Neutrophil (primary cell): Measurements from ENCODE around the gene PCDHB16.
"Not testable (repeated sequence)": the region's sequence is repeated elsewhere in the genome, so short reads cannot be mapped to it uniquely, and the experiment has no call there.

Experiments
- H3K27ac ChIP-seq: fragments of 200-600 bp; sonication (generic); 2 replicates; pipeline ENCODE4 v1.5.1; 2016; ENCODE audit warnings: mild to moderate bottlenecking, moderate library complexity
- H3K27me3 ChIP-seq: fragments of 200-600 bp; sonication (generic); 2 replicates; pipeline ENCODE4 v1.6.0; 2016; ENCODE audit warnings: mild to moderate bottlenecking
- H3K36me3 ChIP-seq: fragments of 200-600 bp; sonication (generic); 2 replicates; pipeline ENCODE4 v1.5.1; 2017
- H3K4me1 ChIP-seq, 2 experiments: fragments of 200-600 bp in 1 of 2; sonication (generic) in 1 of 2; 1 replicate in 1 of 2; 2 replicates in 1 of 2; pipeline versions ENCODE4 v1.5.1 to v1.6.1; 2013 to 2016; ENCODE audit warnings: low read depth in 1 of 2, low read length in 1 of 2, mild to moderate bottlenecking in 1 of 2, moderate library complexity in 1 of 2; ENCODE audit not compliant: control insufficient read depth in 1 of 2, insufficient read depth in 1 of 2
- H3K4me3 ChIP-seq, 2 experiments: fragments of 200-600 bp in 1 of 2; sonication (generic) in 1 of 2; 1 replicate in 1 of 2; 2 replicates in 1 of 2; pipeline ENCODE4 v1.5.1; 2013 to 2016; ENCODE audit warnings: low read depth in 1 of 2, low read length in 1 of 2, mild to moderate bottlenecking in 1 of 2, moderate library complexity in 1 of 2
- H3K9me3 ChIP-seq: fragments of 200-600 bp; sonication (generic); 2 replicates; pipeline ENCODE4 v1.5.1; 2016
- CTCF ChIP-seq: fragments of 200-600 bp; sonication (generic); IDR thresholded peaks from 2 replicates; pipeline ENCODE4 v1.5.1; 2016; ENCODE audit warnings: antibody characterized with exemption

PCDHB16 gene

GRCh38 chr5:141172381-141173204 lies 9.6 kb upstream of the PCDHB16 start, which contains the start of gene PCDHB7:
Gene PCDHB7 (plus strand): TSS chr5:141172644. CDS start chr5:141172836, 192 bp downstream.
- Histone ChIP-seq H3K4me1 (no peaks in the 10 kb centered on the region), H3K4me3 (no peak within 1 kb of the TSS), H3K36me3 (no peaks in the 10 kb centered on the region), H3K27ac (no peak within 1 kb of the TSS), H3K27me3 (peaks cover 31% of the 10 kb centered on the region), H3K9me3 (peaks cover 21% of the 10 kb centered on the region)
- TF ChIP-seq CTCF: no peak

- Histone ChIP-seq H3K27me3 (peaks cover 48% of the 10 kb centered on the region), H3K9me3 (peaks cover 32% of the 10 kb centered on the region)
- H3K4me1 ChIP-seq, H3K27ac ChIP-seq, H3K36me3 ChIP-seq, H3K4me3 ChIP-seq: not testable (repeated sequence)
Observed at GRCh38 chr5:141174291-141175104, 7.7 kb upstream of the PCDHB16 start.

GRCh38 chr5:141175933-141176332 lies 6.3 kb upstream of the PCDHB16 start:
- H3K36me3 ChIP-seq: no peaks in the 10 kb centered on the region
- no peaks in the 10 kb centered on the region for H3K4me1 ChIP-seq
- no peak for TF ChIP-seq CTCF
- H3K9me3 ChIP-seq: peaks cover 33% of the 10 kb centered on the region
- peaks cover 49% of the 10 kb centered on the region for H3K27me3 ChIP-seq
- no peak overlapping the region for H3K4me3 ChIP-seq
- H3K27ac ChIP-seq: no peak overlapping the region

GRCh38 chr5:141177577-141178191 lies 4.5 kb upstream of the PCDHB16 start, which contains the start of gene PCDHB8:
Gene PCDHB8 (plus strand): TSS chr5:141177790. CDS start chr5:141178035, 245 bp downstream.
- H3K36me3 ChIP-seq, H3K4me3 ChIP-seq, H3K27ac ChIP-seq, H3K4me1 ChIP-seq: not testable (repeated sequence)
- H3K27me3 ChIP-seq: peaks cover 59% of the 10 kb centered on the region
- peaks cover 33% of the 10 kb centered on the region for H3K9me3 ChIP-seq

GRCh38 chr5:141179371-141179770 lies 2.8 kb upstream of the PCDHB16 start:
- H3K27me3 ChIP-seq: peaks cover 72% of the 10 kb centered on the region
- H3K36me3 ChIP-seq, H3K4me1 ChIP-seq, H3K4me3 ChIP-seq, H3K27ac ChIP-seq: not testable (repeated sequence)
- peaks cover 37% of the 10 kb centered on the region for H3K9me3 ChIP-seq

GRCh38 chr5:141179876-141180275 lies 2.3 kb upstream of the PCDHB16 start:
- Histone ChIP-seq H3K9me3 (peaks cover 33% of the 10 kb centered on the region), H3K27me3 (peaks cover 72% of the 10 kb centered on the region)
- not testable (repeated sequence) for H3K36me3 ChIP-seq, H3K4me1 ChIP-seq, H3K27ac ChIP-seq, H3K4me3 ChIP-seq

GRCh38 chr5:141180313-141180712 lies 1.9 kb upstream of the PCDHB16 start:
- Histone ChIP-seq H3K27ac (no peak overlapping the region), H3K4me3 (no peak overlapping the region), H3K9me3 (peaks cover 29% of the 10 kb centered on the region), H3K36me3 (no peaks in the 10 kb centered on the region), H3K27me3 (peaks cover 70% of the 10 kb centered on the region), H3K4me1 (no peaks in the 10 kb centered on the region)
- no peak for TF ChIP-seq CTCF

- H3K27ac ChIP-seq, H3K36me3 ChIP-seq, H3K4me1 ChIP-seq, H3K4me3 ChIP-seq: not testable (repeated sequence)
- Histone ChIP-seq H3K9me3 (peaks cover 10% of the 10 kb centered on the region), H3K27me3 (peaks cover 53% of the 10 kb centered on the region)
Observed at GRCh38 chr5:141184117-141184855, 2.1 kb downstream of the PCDHB16 start.
